Stromal cell of bone marrow (primary cell): ENCODE results near the gene NUB1.

Experiments used
- DNase-seq: peaks from one replicate; pipeline ENCODE4 v3.0.0-alpha.2; 2012; ENCODE audit warnings: low read depth

NUB1 gene

DNA sequence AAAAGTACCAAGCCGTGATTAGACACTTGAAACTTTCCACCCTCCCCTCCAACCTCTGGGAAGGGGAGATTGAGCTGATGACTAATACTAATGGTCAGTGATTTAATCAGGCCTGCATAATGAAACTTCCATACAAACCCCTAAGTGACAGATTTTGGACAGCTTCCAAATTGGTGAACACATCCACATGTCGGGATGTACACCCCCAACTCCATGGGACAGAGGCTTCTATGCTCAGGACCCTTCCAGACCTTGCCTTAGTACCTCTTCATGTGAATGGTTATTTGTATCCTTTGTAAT is 4.8 kb downstream of the NUB1 start:
- DNase-seq: no peak

DNA sequence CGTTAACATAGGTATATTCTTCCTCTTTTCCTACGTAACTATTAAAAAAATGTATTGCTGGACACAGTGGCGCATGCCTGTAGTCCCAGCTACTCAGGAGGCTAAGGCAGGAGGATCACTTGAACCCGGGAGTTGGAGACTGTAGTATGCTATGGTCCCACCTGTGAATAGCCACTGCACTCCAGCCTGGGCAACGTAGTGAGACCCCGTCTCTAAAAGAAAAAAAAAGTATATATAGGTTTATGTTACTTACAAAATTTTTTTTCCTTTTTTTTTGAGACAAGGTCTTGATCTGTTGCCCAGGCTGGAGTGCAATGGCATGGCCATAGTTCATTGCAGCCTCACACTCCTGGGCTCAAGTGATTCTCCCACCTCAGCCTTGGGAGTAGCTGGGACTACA is 5.6 kb downstream of the NUB1 start:
- no peak for DNase-seq

DNA sequence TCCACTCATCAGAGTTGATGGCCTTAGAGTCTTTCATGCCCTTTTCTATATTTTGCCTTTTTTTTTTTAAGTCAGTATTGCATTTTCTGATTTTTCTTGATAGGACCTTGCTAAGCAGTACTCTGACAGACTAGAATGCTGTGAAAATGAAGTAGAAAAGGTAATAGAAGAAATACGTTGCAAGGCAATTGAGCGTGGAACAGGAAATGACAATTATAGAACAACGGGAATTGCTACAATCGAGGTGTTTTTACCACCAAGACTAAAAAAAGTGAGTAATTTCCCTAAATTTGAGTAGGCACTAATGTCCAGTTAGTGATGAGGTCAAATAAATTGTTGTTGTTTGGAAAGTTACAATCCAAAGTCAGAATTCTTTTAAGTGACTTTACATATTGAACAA is 7.4 kb downstream of the NUB1 start:
- DNase-seq: no peak

DNA sequence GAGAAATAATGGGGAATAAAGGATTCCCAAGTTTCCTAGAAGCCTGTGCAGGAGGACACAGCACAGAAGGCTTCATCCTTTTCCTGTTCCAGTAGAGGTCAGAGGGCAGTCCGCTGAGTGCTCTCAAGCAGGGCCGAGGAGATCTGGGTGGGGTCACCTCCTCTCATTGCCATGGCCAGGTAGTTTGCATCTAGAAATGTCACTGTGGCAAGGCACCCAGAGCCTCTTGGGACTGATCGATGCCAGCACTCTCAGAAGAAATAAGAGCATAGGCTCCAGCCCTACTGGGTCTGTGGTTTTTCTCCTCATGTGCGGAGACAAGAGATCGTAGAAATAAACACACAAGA is 7.9 kb downstream of the NUB1 start:
- DNase-seq: no peak

DNA sequence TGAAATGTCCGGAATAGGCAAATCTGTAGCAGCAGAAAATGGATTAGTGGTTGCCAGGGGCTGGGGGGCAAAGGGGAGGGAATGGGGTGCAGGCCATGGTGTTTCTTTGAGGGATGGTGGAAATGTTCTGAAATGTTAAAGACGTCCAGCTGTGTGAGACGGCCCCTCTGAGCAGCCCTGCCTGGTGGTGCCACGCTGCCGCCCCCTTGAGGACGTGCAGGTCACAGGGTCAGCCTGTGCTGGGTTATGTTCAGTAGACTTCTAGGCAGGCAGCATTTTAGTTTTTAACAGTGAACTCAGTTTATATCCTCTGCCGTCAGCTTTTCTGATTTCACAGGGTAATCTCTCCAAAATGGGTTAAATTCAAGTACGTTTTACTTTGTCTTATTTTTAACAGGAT is 9.4 kb downstream of the NUB1 start:
- no peak for DNase-seq

DNA sequence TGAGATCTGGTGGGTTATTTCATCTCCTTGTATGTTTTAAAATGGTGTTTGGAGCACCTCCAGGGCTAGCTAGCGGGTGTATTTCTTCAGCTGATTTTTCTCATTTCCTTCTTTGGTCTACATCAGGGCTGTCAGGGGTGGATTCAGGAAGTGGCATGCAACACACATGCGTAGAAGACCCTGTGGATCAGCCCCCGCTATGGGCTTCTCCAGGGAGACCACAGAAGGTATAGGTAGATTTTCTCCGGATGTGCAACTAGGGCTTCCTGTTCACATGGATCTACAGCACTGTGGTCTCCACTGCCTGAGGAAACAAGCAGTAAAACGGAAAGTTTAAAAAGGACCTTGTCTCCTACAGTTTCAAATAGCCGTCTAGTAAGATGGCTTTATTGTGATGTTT is 10.4 kb downstream of the NUB1 start:
- no peak for DNase-seq

DNA sequence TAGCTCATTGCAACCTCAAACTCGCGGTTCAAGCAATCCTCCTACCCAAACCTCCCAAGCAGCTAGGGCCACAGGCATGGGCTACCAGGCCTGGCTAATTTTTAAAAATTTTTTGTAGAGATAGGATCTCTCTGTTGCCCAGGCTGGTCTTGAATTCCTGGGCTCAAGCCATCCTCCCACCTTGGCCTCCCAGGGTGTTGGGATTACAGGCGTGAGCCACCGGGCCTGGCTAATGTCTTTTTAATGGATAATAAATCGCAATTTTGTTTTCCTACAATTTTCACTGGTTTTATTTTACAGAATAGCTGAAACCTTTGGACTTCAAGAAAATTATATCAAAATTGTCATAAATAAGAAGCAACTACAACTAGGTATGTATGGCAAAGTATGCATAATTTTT is 10.9 kb downstream of the NUB1 start:
- no peak for DNase-seq

DNA sequence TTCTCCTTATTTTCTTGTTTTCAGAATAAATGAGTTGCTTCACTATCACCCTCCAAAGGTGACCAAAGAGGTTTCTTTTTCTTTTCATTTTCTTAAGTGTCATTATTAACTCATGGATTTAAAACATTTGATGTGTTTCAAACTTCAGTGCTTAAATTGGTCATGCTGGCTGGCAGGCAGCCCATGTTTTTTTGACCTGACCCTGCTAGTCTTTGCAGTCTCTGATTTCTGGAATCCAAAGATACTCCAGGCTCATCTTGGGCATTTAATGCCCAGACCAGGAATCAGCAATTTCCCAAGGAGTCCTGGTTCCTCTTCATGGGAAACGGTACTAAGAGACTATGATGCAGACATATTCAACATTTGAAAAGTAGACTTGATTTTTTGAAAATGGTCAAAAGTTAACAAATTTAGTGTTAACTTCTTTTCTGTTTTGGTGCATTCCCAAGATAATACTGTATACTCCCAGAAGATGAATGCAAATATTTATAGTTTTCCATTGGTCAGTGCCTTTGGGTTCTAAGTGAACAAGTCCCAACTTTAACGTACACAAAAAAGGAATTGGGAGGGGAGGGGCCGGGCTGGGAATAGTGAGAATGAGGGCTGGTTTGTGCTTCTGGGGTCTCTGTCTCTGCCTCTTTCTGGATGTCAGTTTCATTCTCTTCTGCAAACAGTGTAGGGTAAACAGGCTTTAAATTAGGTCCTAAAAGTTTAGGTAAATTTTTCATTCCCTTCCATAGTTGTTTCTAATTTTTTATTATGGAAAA is 19.8 kb downstream of the NUB1 start:
- no peak for DNase-seq

DNA sequence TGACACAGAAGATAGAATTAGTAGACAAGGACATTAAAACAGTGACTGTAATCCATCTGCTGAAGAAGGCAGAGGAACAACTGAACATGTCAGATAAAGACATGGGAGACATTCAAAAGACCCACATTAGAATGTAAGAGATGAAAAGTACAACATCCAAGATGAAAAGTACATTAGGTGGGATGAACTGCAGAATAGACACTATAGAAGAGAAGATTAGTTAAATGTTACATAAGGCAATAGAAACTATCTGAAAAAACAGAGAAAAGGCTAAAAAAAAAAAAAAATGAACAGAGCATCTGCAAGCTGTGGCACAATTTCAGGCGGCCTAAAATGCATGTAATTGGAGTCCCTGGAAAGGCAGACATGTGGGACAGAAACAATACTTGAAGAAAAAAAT is 21.6 kb downstream of the NUB1 start:
- no peak for DNase-seq

DNA sequence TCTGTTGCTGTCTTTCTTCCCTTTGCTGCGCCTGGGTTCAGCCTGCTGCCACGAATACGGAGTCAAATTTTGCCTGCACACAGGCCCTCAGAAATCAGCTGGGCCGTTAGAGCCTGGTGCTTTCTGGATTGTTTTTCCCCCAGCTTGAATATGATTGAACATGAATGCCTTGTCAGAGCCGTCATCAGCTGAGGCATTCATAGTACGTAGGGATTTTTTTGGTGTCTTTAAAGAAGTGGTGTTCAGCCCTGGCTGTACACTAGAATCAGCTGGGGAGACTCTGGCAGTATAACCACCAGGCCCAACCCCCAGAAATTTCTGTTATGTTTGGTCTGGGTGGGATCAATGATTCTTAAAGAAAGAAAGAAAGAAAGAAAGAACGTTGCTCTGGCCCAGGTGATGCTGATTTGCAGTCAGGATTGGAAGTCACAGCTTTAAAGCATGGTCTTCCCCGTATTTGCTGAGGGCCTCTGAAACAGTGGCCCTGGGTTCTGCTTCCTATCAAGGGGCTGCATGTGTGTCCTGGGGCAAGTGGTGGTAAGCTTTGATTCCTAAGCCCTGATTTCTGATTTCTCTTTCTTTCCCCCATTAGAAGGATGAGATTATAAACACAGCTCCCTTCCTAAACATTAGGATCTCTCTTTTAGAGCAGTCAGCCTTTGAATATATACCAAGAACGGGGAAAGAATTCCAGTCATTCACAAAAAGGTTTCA is 24.7 kb downstream of the NUB1 start:
- no peak for DNase-seq

DNA sequence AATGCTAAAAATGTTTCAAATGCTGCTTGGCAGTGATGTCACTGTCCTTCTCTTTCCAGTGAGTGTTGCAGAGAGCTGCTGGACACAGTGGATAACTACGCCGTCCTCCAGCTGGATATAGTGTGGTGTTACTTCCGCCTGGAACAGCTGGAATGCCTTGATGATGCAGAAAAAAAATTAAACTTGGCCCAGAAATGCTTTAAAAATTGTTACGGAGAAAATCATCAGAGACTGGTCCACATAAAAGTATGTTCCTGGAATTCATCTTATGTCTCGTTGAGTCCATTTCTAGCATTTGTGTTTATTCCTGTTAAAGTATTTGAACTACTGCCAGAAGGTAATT is 25.2 kb downstream of the NUB1 start:
- peak; percentile 18 for DNase-seq

DNA sequence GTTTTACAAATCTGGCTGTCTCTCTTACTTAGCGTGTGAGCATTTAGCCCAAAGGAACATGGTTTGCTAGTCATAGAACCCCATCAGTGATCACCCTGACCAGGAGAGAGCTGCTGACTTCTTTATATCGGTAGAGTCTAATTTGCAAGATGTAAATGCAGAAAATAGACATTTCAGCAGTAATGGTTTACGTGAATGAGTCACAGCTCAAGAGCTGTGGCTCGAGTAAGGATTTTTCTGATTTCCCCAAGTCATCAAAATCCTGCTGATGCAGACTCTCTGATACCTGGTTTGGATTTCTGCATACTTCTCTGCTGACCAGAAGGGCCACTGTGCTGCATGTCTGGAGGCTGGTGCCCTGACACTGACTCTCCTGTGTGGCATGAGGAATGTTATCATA is 25.7 kb downstream of the NUB1 start:
- no peak for DNase-seq

DNA sequence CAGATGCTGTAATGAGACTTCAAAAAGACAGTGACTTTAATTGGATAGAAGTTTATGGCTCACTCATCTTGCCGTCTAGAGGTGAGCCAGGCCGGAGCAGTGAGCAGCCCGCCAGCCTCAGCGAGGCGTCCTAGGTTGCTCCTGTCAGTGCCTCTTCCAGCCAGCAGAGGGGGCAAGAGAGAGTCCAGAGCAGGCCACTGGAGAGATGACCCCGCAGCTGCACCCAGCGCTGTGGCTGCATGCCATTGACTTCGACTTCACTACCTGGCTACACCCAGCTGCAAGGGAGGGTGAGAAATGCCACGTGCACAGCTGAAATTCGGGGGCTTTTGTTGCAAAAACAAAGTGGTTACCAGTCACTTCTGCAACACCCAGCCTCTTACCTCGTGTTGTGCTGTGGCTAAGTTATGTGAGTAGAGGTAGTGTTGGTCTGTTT is 26.5 kb downstream of the NUB1 start:
- peak; percentile 46 for DNase-seq

DNA sequence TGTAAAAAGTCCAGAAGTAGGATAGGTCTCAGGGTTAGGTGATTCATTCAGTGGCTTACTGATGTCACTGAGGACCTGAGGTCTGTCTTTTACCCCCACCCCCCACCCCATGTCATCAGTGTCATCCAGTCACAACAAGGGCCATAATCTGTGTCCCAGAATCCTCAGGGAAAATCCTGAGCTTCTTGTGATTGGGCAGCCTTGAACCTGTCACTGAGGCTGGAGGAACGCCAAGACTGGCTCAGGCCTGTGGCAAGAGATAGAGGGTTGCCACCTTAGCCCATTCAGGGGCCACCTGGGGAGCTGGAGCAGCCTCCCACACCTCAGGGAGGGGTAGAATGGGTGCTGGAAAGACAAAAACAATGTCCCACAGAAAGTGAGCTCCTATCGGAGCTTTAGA is 29.7 kb downstream of the NUB1 start:
- DNase-seq: no peak

DNA sequence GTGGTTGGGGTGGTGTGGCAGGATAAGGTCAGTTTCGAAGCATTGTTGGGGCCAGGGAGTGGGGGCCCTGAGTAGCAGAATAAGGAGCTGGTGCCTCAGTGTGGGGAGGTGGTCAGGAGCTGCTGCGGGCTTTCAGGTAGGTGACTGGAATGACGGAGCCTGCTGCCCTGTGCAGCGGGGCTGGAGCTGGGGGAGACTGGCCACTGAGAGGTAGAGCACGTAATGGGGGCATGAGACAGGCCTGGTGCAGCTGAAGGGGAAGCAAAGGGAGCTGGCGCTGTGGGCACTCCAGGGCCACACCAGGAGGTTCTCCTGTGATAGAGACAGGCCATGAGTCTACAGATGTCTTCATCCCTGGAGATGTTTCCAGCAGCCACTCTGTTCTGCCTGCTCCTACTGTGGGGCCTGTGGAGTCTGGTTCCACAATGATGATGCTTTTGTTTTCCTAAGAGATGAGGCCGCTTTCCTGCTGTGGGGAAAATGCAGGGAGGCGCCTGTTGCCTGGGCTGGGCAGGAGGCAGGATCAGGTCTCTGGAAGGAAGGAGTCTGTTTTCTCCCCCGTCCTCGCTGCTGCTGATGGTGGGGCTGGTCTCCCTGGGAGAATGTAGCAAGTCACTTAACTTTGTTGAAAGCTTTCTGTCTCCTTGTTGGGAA is 31.1 kb downstream of the NUB1 start:
- DNase-seq: no peak

DNA sequence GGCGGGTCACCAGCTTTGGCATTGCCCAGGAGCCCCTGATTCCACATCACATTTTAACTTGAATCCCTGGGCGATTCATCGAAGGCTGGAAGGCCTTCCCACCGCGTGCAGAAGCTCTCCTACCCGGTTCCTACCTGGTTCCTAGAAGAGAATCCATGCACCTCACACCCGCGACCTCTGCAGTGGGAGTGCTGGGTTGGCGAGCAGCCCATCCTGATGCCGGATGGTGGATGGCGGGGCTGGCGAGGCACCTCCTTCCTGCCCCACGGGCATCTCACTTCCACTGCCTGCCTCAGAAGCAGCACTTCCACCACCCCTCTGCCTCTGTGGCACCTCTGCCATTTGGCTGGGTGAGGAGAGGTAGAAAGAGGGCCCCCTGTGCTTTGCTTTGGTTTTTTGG is 32.0 kb downstream of the NUB1 start:
- DNase-seq: no peak

DNA sequence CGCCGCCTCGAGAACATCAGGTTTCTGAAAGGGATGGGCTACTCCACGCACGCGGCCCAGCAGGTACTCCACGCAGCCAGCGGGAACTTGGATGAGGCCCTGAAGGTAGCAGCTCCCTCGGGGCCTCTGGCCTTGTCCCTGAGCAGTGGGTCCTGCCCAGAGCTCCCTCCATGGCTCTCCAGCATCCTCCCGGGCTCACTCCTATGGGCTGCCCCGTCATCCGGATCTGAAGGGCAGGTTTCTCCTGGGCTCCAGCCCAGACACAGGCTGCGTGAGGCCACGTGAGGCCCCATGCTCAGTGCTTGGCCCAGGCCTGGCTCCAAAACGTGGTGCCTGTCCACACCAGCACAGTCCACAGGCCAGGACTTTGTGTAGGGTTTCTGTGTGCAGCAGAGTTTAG is 32.5 kb downstream of the NUB1 start:
- no peak for DNase-seq

DNA sequence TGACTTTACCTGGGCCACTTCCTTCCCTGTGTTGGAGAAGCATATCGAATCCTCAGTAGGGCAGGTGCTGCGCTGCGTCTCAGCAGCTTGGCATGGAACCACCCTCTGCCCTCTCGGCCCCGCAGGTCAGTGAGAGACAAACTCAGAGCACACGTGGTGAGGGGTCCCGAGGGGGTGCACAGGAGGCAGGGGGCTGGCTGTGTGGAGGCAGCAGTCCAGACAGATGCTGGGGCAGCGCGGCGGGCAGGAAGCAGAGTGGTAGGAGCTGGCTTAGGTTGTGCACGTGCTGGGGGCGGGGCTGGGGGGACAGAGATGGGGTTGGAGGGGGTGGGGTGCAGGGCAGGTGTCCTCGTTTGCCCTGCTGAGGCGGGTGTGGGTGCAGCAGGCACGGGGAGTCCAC is 33.1 kb downstream of the NUB1 start:
- DNase-seq: no peak

DNA sequence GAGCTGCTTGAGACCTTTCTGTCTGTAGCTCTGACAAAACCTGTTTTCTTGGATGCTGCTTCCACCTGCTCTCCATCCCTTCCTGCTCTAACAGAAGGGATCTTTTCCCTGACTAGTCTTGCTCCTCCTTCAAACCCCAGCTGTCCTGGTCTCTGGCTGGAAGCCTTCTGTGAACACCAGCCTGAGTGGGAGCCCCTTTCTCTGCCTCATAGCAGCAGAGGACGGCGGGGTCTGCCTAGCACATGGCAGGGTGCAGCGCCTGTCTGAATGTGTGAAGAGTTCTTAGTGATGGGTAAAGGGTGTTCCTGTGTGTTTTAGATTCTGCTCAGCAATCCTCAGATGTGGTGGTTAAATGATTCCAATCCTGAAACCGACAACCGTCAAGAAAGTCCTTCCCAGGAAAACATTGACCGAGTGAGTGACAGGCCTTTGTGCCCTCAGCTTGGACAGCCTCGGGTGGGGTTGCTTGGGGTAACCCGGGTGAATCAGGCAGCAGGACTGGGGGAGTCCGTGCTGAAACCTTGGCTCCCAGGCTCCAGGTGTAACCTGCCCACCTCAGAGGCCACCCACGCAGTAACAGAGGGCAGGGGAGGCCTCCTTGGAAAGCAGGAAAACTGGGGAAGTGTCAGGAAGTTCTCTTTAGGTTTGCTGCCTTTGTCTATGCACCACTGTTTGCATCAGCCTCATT is 34.1 kb downstream of the NUB1 start:
- no peak for DNase-seq

DNA sequence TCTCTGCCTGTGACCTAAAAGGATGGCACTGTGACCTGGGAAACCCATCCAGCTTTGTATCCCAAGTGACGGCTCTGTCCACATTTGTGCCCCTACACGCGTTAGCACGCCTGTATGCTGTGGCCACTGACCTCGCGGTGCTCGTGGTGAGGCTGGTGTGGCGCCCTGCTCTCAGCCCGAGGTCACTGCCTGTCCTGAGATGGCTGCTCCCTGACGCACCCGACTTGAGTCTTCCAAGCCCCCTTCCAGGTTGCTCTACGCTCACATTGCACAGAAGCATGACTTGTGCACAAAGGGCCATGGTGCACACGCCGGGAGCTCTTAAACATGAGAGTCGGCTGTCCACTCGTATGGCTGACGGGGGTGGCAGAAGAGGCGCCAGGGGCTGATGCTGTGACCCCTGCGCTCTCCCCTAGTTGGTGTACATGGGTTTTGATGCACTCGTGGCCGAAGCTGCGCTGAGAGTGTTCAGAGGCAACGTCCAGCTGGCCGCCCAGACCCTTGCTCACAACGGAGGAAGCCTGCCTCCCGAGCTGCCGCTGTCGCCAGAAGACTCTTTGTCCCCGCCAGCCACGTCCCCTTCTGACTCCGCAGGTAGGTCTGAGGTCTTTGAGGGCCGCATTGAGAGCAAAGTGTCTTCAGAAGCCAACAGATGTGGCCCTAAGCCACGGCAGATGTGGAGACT is 34.7 kb downstream of the NUB1 start:
- DNase-seq: no peak

DNA sequence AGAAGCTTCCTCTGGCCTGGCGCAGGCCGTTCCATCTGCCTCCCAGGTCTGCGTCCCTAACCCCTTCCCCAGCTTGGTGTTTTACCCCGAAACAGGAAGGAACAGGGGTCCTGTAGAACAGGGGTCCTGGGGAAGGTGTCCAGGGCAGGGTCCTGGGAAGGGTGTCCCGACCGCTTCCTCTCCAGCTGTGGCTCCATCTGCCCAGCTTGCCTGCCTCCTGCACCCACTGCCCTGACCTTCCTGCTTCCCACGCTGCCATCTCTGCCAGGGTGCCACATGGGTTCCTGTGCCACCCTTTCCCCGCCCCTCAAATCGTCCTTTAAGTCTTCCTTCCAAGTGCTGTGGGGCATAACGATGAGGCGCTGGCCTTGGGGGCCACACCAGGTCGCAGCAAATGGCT is 35.8 kb downstream of the NUB1 start:
- DNase-seq: no peak

DNA sequence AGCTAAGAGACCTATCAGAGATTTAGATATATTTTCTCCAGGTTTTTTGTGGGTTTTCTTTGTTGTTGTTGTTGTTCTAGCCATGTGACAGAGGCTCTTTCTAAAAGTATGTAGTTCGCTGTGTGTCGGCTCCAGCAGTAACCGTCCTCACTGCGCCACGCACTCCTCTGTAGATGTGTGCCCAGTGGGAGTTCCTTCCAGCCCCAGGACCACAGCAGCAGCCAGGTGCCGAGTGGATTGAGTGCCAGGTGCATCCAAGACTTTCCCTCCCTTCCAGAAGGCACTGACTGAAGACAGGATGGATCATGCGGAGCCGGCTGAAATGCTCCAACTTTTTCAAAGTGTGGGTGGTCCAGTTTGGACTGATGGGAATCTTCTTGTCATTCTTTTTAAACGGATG is 36.4 kb downstream of the NUB1 start:
- DNase-seq: no peak
